ENCODE measurements around the gene U2SURP.

Gene U2SURP

GRCh38 chr3:143090486-143090885 is 89.1 kb downstream of the U2SURP start:
- H3K27ac ChIP-seq: no peak overlapping the region
- TF ChIP-seq POLR2AphosphoS5 (IDR thresholded peaks at IDR 0.05; ENCODE audit: borderline replicate concordance, low read depth, low read length) (no peak), EZH2 (IDR thresholded peaks at IDR 0.05) (no peak), FOXP2 (optimal IDR thresholded peaks at IDR 0.05; ENCODE audit: control extremely low read depth, extremely low read length, insufficient read depth) (no peak)
- H3K4me3 ChIP-seq: no peak overlapping the region
- H3K9ac ChIP-seq (ENCODE audit: insufficient read length): no peak overlapping the region
- H3K36me3 ChIP-seq (ENCODE audit: insufficient read depth, low read length): no peaks in the 10 kb centered on the region
- DNase-seq (ENCODE audit: low read depth, low spot score): no peak
- no peaks in the 10 kb centered on the region for H3K9me3 ChIP-seq (ENCODE audit: low read depth, low read length)

- H3K9me3 ChIP-seq (ENCODE audit: low read depth, low read length): no peaks in the 10 kb centered on the region
- no peak overlapping the region for H3K27ac ChIP-seq
- H3K9ac ChIP-seq (ENCODE audit: insufficient read length): no peak overlapping the region
- no peak for DNase-seq (ENCODE audit: low read depth, low spot score)
- H3K4me3 ChIP-seq: no peak overlapping the region
- TF ChIP-seq POLR2AphosphoS5 (IDR thresholded peaks at IDR 0.05; ENCODE audit: borderline replicate concordance, low read depth, low read length) (no peak), FOXP2 (optimal IDR thresholded peaks at IDR 0.05; ENCODE audit: control extremely low read depth, extremely low read length, insufficient read depth) (no peak), EZH2 (IDR thresholded peaks at IDR 0.05) (no peak)
- H3K36me3 ChIP-seq (ENCODE audit: insufficient read depth, low read length): no peaks in the 10 kb centered on the region
These were observed 89.8 kb downstream of the U2SURP start for GRCh38 chr3:143090976-143091837.

GRCh38 chr3:143092191-143092590 is 90.8 kb downstream of the U2SURP start:
- Histone ChIP-seq H3K4me3 (no peak overlapping the region), H3K27ac (no peak overlapping the region), H3K36me3 (ENCODE audit: insufficient read depth, low read length) (no peaks in the 10 kb centered on the region), H3K9ac (ENCODE audit: insufficient read length) (no peak overlapping the region), H3K9me3 (ENCODE audit: low read depth, low read length) (no peaks in the 10 kb centered on the region)
- no peak for DNase-seq (ENCODE audit: low read depth, low spot score)
- TF ChIP-seq EZH2 (IDR thresholded peaks at IDR 0.05): no peak
- no peak for TF ChIP-seq POLR2AphosphoS5 (IDR thresholded peaks at IDR 0.05; ENCODE audit: borderline replicate concordance, low read depth, low read length)
- TF ChIP-seq FOXP2 (optimal IDR thresholded peaks at IDR 0.05; ENCODE audit: control extremely low read depth, extremely low read length, insufficient read depth): no peak

- Histone ChIP-seq H3K9me3 (ENCODE audit: low read depth, low read length) (no peaks in the 10 kb centered on the region), H3K4me3 (no peak overlapping the region), H3K9ac (ENCODE audit: insufficient read length) (no peak overlapping the region), H3K36me3 (ENCODE audit: insufficient read depth, low read length) (no peaks in the 10 kb centered on the region), H3K27ac (no peak overlapping the region)
- DNase-seq (ENCODE audit: low read depth, low spot score): no peak
- TF ChIP-seq POLR2AphosphoS5 (IDR thresholded peaks at IDR 0.05; ENCODE audit: borderline replicate concordance, low read depth, low read length) (no peak), FOXP2 (optimal IDR thresholded peaks at IDR 0.05; ENCODE audit: control extremely low read depth, extremely low read length, insufficient read depth) (no peak), EZH2 (IDR thresholded peaks at IDR 0.05) (no peak)
These were observed 94.4 kb downstream of the U2SURP start for GRCh38 chr3:143095813-143096212.

- no peaks in the 10 kb centered on the region for H3K36me3 ChIP-seq (ENCODE audit: insufficient read depth, low read length)
- no peak for DNase-seq (ENCODE audit: low read depth, low spot score)
- no peaks in the 10 kb centered on the region for H3K9me3 ChIP-seq (ENCODE audit: low read depth, low read length)
- no peak overlapping the region for H3K27ac ChIP-seq
- no peak overlapping the region for H3K4me3 ChIP-seq
- no peak overlapping the region for H3K9ac ChIP-seq (ENCODE audit: insufficient read length)
- TF ChIP-seq FOXP2 (optimal IDR thresholded peaks at IDR 0.05; ENCODE audit: control extremely low read depth, extremely low read length, insufficient read depth): no peak
These were observed 96.8 kb downstream of the U2SURP start for GRCh38 chr3:143098032-143098764.

GRCh38 chr3:143099210-143099609 is 97.8 kb downstream of the U2SURP start:
- Histone ChIP-seq H3K27ac (no peak overlapping the region), H3K4me3 (no peak overlapping the region), H3K36me3 (ENCODE audit: insufficient read depth, low read length) (no peaks in the 10 kb centered on the region), H3K9me3 (ENCODE audit: low read depth, low read length) (no peaks in the 10 kb centered on the region), H3K9ac (ENCODE audit: insufficient read length) (no peak overlapping the region)
- TF ChIP-seq EZH2 (IDR thresholded peaks at IDR 0.05) (no peak), POLR2AphosphoS5 (IDR thresholded peaks at IDR 0.05; ENCODE audit: borderline replicate concordance, low read depth, low read length) (no peak), FOXP2 (optimal IDR thresholded peaks at IDR 0.05; ENCODE audit: control extremely low read depth, extremely low read length, insufficient read depth) (no peak)
- no peak for DNase-seq (ENCODE audit: low read depth, low spot score)

GRCh38 chr3:143099690-143100089 is 98.3 kb downstream of the U2SURP start:
- H3K9me3 ChIP-seq (ENCODE audit: low read depth, low read length): no peaks in the 10 kb centered on the region
- DNase-seq (ENCODE audit: low read depth, low spot score): no peak
- no peak overlapping the region for H3K27ac ChIP-seq
- no peak overlapping the region for H3K4me3 ChIP-seq
- TF ChIP-seq EZH2 (IDR thresholded peaks at IDR 0.05) (no peak), FOXP2 (optimal IDR thresholded peaks at IDR 0.05; ENCODE audit: control extremely low read depth, extremely low read length, insufficient read depth) (no peak), POLR2AphosphoS5 (IDR thresholded peaks at IDR 0.05; ENCODE audit: borderline replicate concordance, low read depth, low read length) (no peak)
- no peaks in the 10 kb centered on the region for H3K36me3 ChIP-seq (ENCODE audit: insufficient read depth, low read length)
- H3K9ac ChIP-seq (ENCODE audit: insufficient read length): no peak overlapping the region

- Histone ChIP-seq H3K9me3 (ENCODE audit: low read depth, low read length) (no peaks in the 10 kb centered on the region), H3K36me3 (ENCODE audit: insufficient read depth, low read length) (no peaks in the 10 kb centered on the region), H3K4me3 (no peak overlapping the region), H3K27ac (no peak overlapping the region), H3K9ac (ENCODE audit: insufficient read length) (no peak overlapping the region)
- DNase-seq (ENCODE audit: low read depth, low spot score): no peak
- TF ChIP-seq POLR2AphosphoS5 (IDR thresholded peaks at IDR 0.05; ENCODE audit: borderline replicate concordance, low read depth, low read length): no peak
These were observed 99.1 kb downstream of the U2SURP start for GRCh38 chr3:143100451-143100850.

Measured in SK-N-MC (cell line).